SK-N-MC (cell line): ENCODE data around the gene ACP1.

Experiments used
- EZH2 ChIP-seq: fragments of 200-600 bp; sonication (generic); IDR thresholded peaks from one replicate; pipeline ENCODE4 v1.6.1; 2017; ENCODE audit warnings: antibody characterized with exemption
- FOXP2 ChIP-seq: optimal IDR thresholded peaks from 2 replicates; pipeline ENCODE3; 2011; ENCODE audit warnings: mild to moderate bottlenecking, moderate library complexity; ENCODE audit not compliant: insufficient read depth; ENCODE audit errors: extremely low read length, control extremely low read depth
- POLR2AphosphoS5 ChIP-seq: IDR thresholded peaks from 2 replicates; pipeline ENCODE4 v1.6.1; 2012; ENCODE audit warnings: mild to moderate bottlenecking, low read depth, low read length, borderline replicate concordance

- TF ChIP-seq POLR2AphosphoS5: no peak
- no peak for TF ChIP-seq EZH2
- TF ChIP-seq FOXP2: no peak
These were observed 21.3 kb downstream of the ACP1 start for GRCh38 chr2:286035-286434.
